Right cardiac atrium (tissue), 5 donors: ENCODE measurements around the gene FAM222A. TPM values are rescaled to one million over a fixed set of nuclear protein-coding genes. Genes with fewer than 3 reads are reported as not detected.

Source experiments
- ATAC-seq, 2 donors: fragments of 200-7000 bp; cut with Tn5 transposase; one replicate each; pipeline versions ENCODE4 v1.8.0 to v1.9.1; 2020; ENCODE audit warnings: moderate library complexity in 2 of 2, mild to moderate bottlenecking in 1 of 2
- DNase-seq, 3 donors: peaks; one replicate each; pipeline ENCODE4 v3.0.0-alpha.2; 2020
- H3K27ac ChIP-seq: one replicate; pipeline ENCODE4 v1.5.1; 2013; ENCODE audit warnings: mild to moderate bottlenecking, low read length, control low read depth, moderate library complexity
- H3K27me3 ChIP-seq: one replicate; pipeline ENCODE4 v1.6.1; 2013; ENCODE audit not compliant: control insufficient read depth, insufficient read depth
- H3K4me1 ChIP-seq: one replicate; pipeline ENCODE4 v1.6.1; 2013; ENCODE audit warnings: low read length; ENCODE audit not compliant: control insufficient read depth, insufficient read depth
- H3K4me3 ChIP-seq: one replicate; pipeline ENCODE4 v1.5.1; 2013; ENCODE audit warnings: low read length, control low read depth
- H3K9me3 ChIP-seq: one replicate; pipeline ENCODE4 v1.6.1; 2013; ENCODE audit warnings: low read length; ENCODE audit not compliant: control insufficient read depth
- WGBS: extraction: QIAGEN DNeasy Blood & Tissue Kit; methylation state at CpG from one replicate; pipeline ENCODE4 v1.1.7; 2013; 5-methylcytosine and 5-hydroxymethylcytosine counted together
- intact Hi-C, 4 donors: fragments of 100-400 bp; cut with DNase I; formaldehyde crosslinking; loops; one replicate each; pipeline versions ENCODE4 v1.11.0 to v1.14.0; 2022 to 2023
- polyA plus RNA-seq: library from polyadenylated mRNA; stranded (reverse); fragments of 200-250 nt; gene quantifications from one replicate; pipeline ENCODE4 v1.2.3, GENCODE V29; 2013
- total RNA-seq, 4 donors: library from RNA; stranded (reverse); fragmentation: NEBNext Ultra II Directional; extraction: Animal tissue kit (Norgen Biotek cat#: 25700); gene quantifications; one replicate each; pipeline ENCODE4 v1.2.1, GENCODE V29; 2021
- donor health status: healthy with polysubstance abuse.
- donor health status: DM: no; HTN: yes; CAD: no.
- donor health status: DM: no; HTN: no; CAD: no.
- donor health status: DM: no; HTN: yes; CAD: no; lungs with severe emphysema.
- donor health status: DM: yes; HTN: yes; CAD: no.

FAM222A gene
- total and polyA plus RNA-seq, 5 donors, result 9.3 to 16.4 (median 10.6) TPM

DNA sequence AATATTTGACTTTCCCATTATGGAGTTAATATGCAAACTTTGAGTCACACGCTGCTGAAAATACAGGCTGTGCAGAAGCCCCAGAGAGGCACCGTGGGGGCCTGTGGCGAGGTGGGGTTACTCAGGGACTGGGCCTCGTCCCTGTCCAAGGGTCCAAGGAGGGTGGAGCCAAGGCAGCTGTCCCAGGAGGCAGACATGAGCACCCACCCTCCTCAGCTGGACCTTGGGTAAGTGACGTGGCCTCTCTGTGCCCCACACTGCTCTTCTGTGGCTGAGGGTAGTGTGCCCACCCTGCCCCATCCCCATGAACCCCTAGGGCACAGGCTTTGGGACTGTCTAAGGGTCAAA is 39.4 kb downstream of the FAM222A start:
- H3K4me3 ChIP-seq, result no peak overlapping the region
- intact Hi-C loops, result no loop called here
- H3K4me1 ChIP-seq, result no peaks in the 10 kb centered on the region
- no peaks in the 10 kb centered on the region for H3K27me3 ChIP-seq
- H3K9me3 ChIP-seq, result no peaks in the 10 kb centered on the region
- DNase-seq (peak in 1 of 3 donors; percentile 21), ATAC-seq (no peak)
- 86% methylated on average over 5 of the region's 5 CpGs for WGBS
- H3K27ac ChIP-seq, result no peak overlapping the region

DNA sequence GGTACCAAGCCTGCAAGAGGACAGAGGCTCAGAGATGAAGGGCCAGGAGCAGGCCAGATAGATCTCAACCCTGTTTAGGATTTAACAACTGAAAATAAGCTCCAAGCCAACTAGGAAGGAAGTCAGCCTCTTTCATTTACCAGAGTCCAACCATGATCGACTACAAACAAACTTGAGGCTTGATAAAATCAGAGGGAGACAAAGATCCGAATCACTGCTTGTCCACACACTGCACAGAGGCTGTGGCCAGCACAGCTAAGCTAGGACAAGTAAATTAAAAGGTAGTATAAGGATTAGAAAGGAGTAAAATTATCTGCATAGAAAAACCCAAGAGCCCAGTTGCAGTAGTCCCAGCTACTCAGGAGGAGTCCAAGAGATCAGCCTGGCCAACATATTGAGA is 40.3 kb downstream of the FAM222A start:
- no peak for ATAC-seq
- WGBS, result 47% methylated on average over 2 of the region's 2 CpGs
- Histone ChIP-seq H3K4me3 (no peak overlapping the region), H3K27ac (no peak overlapping the region), H3K27me3 (no peaks in the 10 kb centered on the region), H3K4me1 (no peaks in the 10 kb centered on the region), H3K9me3 (no peaks in the 10 kb centered on the region)
- intact Hi-C loops, result no loop called here
- DNase-seq, result no peak

DNA sequence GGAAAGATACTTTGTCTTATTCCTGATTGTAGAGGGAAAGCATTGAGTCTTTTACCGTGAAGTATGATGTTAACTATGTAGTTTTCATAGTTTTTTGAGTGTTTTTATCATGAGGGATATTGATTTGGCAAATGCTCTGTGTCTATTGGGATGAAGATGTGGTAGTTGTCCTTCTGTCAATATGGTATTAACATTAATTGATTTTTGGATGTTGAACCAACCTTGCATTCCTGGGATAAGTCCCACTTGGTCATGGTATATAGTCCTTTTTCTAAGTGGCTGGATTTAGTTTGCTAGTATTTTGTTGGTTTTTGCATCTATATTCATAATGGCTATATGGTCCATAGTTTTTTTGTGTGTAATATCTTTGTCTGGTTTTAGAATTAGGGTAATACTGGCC is 42.8 kb downstream of the FAM222A start:
- Histone ChIP-seq H3K27ac (no peak overlapping the region), H3K4me3 (no peak overlapping the region), H3K9me3 (no peaks in the 10 kb centered on the region), H3K27me3 (no peaks in the 10 kb centered on the region), H3K4me1 (no peaks in the 10 kb centered on the region)
- ATAC-seq, result no peak
- DNase-seq, result no peak
- WGBS, result 95% methylated on average over 1 of the region's 1 CpG
- intact Hi-C loops, result no loop called here

DNA sequence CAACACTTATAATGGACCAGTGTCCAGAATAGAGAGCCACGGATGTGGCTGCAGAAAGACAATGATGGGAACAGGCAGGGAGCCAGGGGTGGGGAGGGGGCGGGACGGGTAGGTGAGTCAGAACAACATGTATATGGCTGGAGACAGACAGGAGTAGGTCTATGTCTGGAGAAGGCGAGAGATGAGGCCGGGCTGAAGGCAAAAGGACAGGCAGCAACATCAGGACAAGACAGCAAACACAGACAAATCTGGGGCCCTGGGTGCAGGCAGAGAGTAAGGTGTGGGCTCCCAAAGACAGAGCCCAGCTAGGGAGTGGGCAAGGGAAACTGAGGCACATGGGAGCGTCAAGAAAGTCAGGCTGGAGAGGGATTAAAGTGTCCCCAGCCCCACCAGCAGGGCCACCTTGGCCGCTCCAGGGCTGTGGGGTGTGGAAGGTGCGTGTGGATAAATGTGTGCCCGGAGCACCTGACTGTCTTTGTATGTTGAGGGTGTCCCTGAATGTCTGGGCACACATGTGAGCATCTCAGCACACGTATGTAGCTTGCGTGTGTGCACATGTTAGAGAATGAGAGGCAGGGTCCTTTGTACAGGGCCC is 44.1 kb downstream of the FAM222A start:
- H3K4me3 ChIP-seq, result no peak overlapping the region
- H3K27ac ChIP-seq, result no peak overlapping the region
- no peaks in the 10 kb centered on the region for H3K4me1 ChIP-seq
- intact Hi-C loops, result no loop called here
- H3K9me3 ChIP-seq, result no peaks in the 10 kb centered on the region
- DNase-seq (no peak), ATAC-seq (no peak)
- H3K27me3 ChIP-seq, result no peaks in the 10 kb centered on the region
- 85% methylated on average over 11 of the region's 11 CpGs for WGBS

DNA sequence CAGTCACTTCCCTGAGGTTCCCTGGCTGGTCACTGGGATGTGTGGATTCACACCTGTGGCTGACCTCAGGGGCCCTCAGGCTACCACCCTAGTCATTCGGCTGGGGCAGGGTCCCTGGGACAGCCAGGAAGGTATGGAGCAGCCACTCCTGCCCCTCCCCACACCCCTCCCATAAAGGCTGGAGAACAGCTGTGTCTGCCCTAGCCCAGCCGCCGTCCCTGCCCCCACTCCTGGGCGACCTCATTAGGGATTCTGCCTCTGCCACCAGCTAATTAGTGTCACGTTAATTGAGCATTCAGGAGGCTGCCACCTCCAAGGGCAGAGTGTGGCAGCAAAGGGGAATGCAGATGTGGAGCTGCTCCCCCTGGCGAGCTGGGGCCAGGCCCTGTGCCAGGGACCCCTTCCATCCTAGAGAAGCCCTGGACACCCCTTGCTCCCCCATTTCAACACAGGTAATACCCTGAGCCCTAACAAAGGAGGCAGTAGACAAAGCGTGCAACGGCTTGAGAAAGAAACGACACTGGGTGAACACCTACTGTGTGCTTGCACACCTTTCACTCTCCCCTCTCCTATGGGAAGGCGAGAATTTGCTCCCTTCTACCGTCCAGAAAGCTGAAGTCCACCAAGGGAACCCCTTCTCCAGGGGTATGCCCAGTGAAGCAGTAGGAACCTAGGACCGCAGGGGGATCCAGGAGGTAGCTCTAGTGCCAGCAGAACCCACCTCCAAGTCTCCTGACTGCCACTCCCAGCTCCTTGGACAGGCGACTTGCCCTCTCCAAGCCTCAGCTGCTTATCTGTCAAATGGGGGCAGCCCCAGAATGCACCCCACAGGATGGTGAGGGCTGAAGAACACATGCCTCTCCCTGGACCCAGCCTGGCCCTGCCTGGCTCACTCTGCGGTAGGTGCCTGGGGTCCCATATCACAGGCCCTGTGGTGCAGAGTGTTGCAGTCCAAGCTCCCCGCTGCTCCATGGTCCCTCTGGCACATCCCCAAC is 45.1 kb downstream of the FAM222A start:
- 80% methylated on average over 15 of the region's 15 CpGs for WGBS
- Histone ChIP-seq H3K4me3 (no peak overlapping the region), H3K27ac (no peak overlapping the region), H3K9me3 (no peaks in the 10 kb centered on the region), H3K27me3 (no peaks in the 10 kb centered on the region), H3K4me1 (no peaks in the 10 kb centered on the region)
- DNase-seq (peak in 2 of 3 donors; percentile 13 to 33), ATAC-seq (no peak)
- intact Hi-C loops, result no loop called here

DNA sequence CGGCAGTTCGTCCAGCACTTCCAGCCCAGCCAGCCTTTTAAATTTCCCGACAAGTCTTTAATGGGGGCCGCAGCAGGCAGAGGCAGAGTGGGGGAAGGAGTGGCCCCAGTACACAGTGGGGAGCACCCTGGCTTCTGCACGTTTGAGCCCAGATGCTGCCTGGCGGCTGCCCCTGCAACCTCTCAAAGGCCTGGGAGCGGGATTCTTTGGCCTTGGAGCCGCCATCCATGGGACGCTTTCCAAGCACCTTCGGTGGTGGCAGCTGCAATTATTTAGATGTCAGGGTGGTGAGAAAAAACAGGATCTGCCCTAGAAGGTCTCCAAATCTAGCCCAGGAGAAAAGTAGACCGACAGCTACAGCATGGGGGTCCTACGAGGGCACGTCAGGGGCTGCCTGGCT is 46.0 kb downstream of the FAM222A start:
- intact Hi-C loops, result no loop called here
- WGBS, result 76% methylated on average over 13 of the region's 13 CpGs
- Histone ChIP-seq H3K9me3 (no peaks in the 10 kb centered on the region), H3K27ac (no peak overlapping the region), H3K27me3 (no peaks in the 10 kb centered on the region), H3K4me3 (no peak overlapping the region), H3K4me1 (no peaks in the 10 kb centered on the region)
- ATAC-seq, result no peak
- peak in 1 of 3 donors; percentile 32 for DNase-seq

DNA sequence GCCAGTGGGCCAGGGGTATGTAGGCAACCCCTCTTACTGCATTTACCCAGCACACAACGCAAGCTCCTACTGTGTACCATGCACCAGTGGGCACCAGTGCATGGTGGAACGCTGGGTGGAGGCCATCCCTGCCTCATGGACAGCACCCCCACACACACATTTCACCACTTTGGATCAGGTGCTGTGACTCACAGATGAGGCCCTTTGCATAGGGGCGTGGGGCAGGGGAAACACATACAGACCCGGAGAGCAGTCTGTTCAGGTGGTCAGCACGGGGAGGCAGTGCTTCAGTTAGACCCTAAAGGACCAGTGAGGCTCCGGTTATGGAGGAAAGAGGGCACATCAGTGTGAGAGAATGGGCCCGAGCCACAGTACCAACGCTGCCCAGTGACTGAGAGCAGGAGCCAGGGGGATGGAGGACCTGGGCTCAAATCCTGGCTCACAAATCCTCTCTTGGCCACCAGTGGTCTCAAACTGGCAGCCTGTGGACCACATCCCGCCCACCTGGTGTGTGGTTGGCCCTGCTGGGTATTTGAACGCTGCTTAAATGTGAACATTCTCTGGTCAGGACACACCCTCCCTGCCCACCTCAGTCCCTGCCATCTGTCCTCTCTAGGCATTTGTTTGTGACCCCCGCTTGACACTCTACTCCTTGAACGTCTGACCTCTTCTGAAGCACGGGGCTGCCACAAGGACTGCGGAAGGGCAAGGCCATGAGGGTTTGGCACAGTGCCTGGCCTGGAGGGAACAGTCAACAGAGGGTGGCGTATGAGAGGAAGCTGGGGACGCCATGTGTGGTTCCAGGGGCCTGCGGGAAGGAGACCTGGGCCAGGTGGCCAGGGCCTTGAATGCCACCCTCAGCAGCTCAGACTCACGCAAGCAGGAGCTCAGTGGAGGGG is 46.7 kb downstream of the FAM222A start:
- DNase-seq, result peak in 2 of 3 donors; percentile 70 to 79
- intact Hi-C loops, result no loop called here

DNA sequence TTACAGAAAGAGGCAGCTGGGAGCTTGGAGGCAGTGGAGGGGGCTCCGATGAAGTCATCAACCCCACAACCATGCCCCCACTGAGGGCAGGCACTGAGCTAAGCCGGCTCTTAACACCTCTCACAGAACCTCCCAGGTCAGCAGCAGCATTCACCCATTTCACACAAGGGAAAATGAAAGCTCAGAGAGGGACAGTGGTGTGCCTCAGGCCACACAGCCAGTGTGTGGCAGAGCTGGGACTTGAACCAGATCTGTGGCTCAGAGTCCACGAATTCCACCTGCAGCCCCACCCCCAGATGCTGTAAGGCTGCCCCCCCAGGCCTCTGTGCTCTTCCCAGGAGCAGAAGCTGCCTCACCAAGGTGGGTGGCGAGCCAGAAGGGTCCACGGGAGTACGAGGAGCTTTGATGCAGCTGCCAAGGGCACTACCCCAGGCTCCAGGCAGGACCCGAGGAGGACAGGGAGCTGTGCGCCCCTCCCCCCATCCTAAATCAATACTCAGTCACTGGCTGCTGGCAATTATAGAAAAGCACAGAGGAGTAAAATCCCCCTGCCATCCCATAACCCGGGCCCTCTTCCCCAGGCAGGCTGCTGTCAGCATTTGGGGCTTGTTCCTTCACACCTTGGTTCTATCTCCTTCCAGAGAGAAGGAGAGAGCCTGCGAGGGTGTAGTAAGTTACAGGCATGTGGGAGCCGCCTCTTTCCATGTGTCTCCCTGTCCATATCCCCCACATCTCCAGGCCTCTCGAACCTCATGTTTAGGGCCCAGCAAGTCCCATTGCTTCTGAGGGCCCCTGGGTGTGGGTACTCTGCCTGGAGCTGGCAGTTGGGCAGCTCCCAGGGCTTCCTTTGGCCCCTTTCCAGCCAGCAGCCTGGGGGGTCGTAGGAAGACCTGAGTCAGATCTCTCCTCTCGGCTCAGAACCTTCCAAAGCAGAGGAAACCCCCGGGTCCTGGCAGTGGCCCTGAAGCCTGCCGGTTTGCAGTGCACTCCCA is 47.6 kb downstream of the FAM222A start:
- no peak overlapping the region for H3K27ac ChIP-seq
- intact Hi-C loops, result no loop called here
- ATAC-seq (no peak), DNase-seq (peak in 2 of 3 donors; percentile 4 to 24)
- 74% methylated on average over 16 of the region's 16 CpGs for WGBS
- H3K4me3 ChIP-seq, result no peak overlapping the region
- H3K4me1 ChIP-seq, result no peaks in the 10 kb centered on the region
- no peaks in the 10 kb centered on the region for H3K9me3 ChIP-seq
- no peaks in the 10 kb centered on the region for H3K27me3 ChIP-seq

More for the DNA sequence above, 46.7 kb downstream of the FAM222A start:
- WGBS, result 76% methylated on average over 18 of the region's 18 CpGs
- H3K9me3 ChIP-seq, result no peaks in the 10 kb centered on the region
- H3K4me1 ChIP-seq, result no peaks in the 10 kb centered on the region
- no peaks in the 10 kb centered on the region for H3K27me3 ChIP-seq
- peak; percentile 60 to 64 for ATAC-seq
- H3K27ac ChIP-seq, result no peak overlapping the region
- H3K4me3 ChIP-seq, result no peak overlapping the region

DNA sequence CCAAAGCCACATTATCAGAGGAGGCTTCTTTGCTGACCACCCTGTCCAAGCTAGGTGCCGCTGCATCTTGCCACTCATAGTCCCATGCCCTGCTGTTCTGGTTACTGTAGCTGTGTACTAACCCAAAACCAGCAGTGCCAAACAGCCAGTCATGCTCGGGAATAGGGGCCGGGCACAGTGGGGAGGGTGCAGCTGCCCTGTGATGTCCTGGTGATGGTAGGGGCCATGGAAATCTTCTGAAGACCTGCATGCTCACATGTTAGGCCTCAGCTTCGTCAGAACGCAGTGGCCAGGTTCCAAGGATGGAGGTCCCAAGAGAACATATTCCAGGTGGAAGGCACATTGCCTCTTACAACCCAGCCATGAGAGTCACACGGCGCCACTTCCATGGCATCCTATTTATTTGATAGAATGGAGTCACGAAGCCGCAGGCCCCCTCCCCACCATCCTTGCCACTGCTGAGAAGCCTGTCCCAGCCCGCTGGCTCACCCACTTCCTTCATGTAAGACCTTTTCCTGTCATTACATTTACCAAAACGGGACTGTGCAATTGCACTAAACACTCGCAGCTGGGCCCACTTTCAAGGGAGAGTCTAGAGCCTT is 48.5 kb downstream of the FAM222A start:
- intact Hi-C loops, result no loop called here
- WGBS, result 89% methylated on average over 12 of the region's 12 CpGs

More for the DNA sequence above, 48.5 kb downstream of the FAM222A start:
- Histone ChIP-seq H3K27me3 (no peaks in the 10 kb centered on the region), H3K4me3 (no peak overlapping the region), H3K4me1 (no peaks in the 10 kb centered on the region), H3K9me3 (no peaks in the 10 kb centered on the region), H3K27ac (no peak overlapping the region)
- DNase-seq, result peak in 1 of 3 donors; percentile 28
- no peak for ATAC-seq
